Measurements from ENCODE around the gene LCN12. TPM values are rescaled to one million over a fixed set of nuclear protein-coding genes. Genes with fewer than 3 reads are reported as not detected.

The LCN12 gene
- 0.13 TPM for total RNA-seq (2013)
- polyA plus RNA-seq (under 1 TPM in 1 of 3 donors, not detected in 2; 0.29 TPM), polyA minus RNA-seq (0.14 and 0.16 TPM in 2 replicates), total RNA-seq (0 to 0.23 (median 0) reads per million in 11 experiments)

GRCh38 chr9:136951541-136952320, at the start of gene LCN12:
Gene LCN12, plus strand, starts transcription at chr9:136952273. Its CDS starts 55 bp downstream, at chr9:136952328.
- H3K27me3 Mint-ChIP-seq (ENCODE audit: low read depth in 3 of 3): peaks cover 0 to 7% (median 0%) of the 10 kb centered on the region in 3 donors
- no peaks in the 10 kb centered on the region for H4K20me1 ChIP-seq (ENCODE audit: insufficient read depth, low read length)
- no peak within 1 kb of the TSS for H3K9ac ChIP-seq (ENCODE audit: insufficient read depth, low read length, poor library complexity, severe bottlenecking)
- no peak for TF ChIP-seq CTCF (IDR thresholded peaks at IDR 0.05)
- H2AFZ ChIP-seq (ENCODE audit: insufficient read depth, low read depth, low read length, poor library complexity, severe bottlenecking): peak within 1 kb of the TSS; percentile 100
- intact Hi-C loops (cut with micrococcal nuclease): loop anchor here in 1 of 2 donors (5.0 kb wide), 1 partner anchor 104 kb away; the partner anchor contains the start of gene PHPT1
- H3K4me1 Mint-ChIP-seq: peaks cover 9% of the 10 kb centered on the region
- WGBS (ENCODE audit: insufficient coverage): 92% methylated on average over 12 of the region's 14 CpGs
- H3K9me3 ChIP-seq (replicated peaks in 1 of 2; ENCODE audit: control insufficient read depth in 1 of 2, insufficient read depth in 1 of 2, low read length in 2 of 2): no peaks in the 10 kb centered on the region
- no peak within 1 kb of the TSS for H3K4me2 ChIP-seq (replicated peaks; ENCODE audit: extremely low read depth, low read length, poor library complexity, severe bottlenecking)
- peaks cover 0 to 4% (median 2%) of the 10 kb centered on the region in 7 donors for H3K9me3 Mint-ChIP-seq
- no peaks in the 10 kb centered on the region for H3K36me3 ChIP-seq (replicated peaks in 1 of 2; ENCODE audit: control insufficient read depth in 1 of 2, insufficient read depth in 2 of 2, low read length in 2 of 2)
- H3K27ac Mint-ChIP-seq: no peak within 1 kb of the TSS
- H3K4me3 Mint-ChIP-seq: no peak within 1 kb of the TSS
- DNase-seq: no peak
- H3K27ac ChIP-seq (ENCODE audit: low read depth in 1 of 2, low read length in 2 of 2): no peak within 1 kb of the TSS
- no peaks in the 10 kb centered on the region for H3K79me2 ChIP-seq (ENCODE audit: insufficient read depth, low read length)
- no peaks in the 10 kb centered on the region for H3K36me3 Mint-ChIP-seq
- no peak within 1 kb of the TSS for H3K4me3 ChIP-seq (replicated peaks in 1 of 3; ENCODE audit: low read depth in 2 of 3, low read length in 3 of 3)
- peaks cover 13 to 20% of the 10 kb centered on the region in 2 donors for H3K4me1 ChIP-seq (ENCODE audit: control insufficient read depth in 1 of 2, insufficient read depth in 2 of 2, low read length in 2 of 2)
- no peaks in the 10 kb centered on the region for H3K27me3 ChIP-seq (ENCODE audit: control insufficient read depth in 2 of 2, insufficient read depth in 2 of 2, low read length in 2 of 2)

- WGBS (ENCODE audit: insufficient coverage): 97% methylated on average over 8 of the region's 12 CpGs
- peaks cover 2% of the 10 kb centered on the region for H3K4me1 Mint-ChIP-seq
- H3K9me3 ChIP-seq (replicated peaks in 1 of 2; ENCODE audit: control insufficient read depth in 1 of 2, insufficient read depth in 1 of 2, low read length in 2 of 2): no peaks in the 10 kb centered on the region
- H3K4me2 ChIP-seq (replicated peaks; ENCODE audit: extremely low read depth, low read length, poor library complexity, severe bottlenecking): no peak overlapping the region
- H3K79me2 ChIP-seq (ENCODE audit: insufficient read depth, low read length): no peaks in the 10 kb centered on the region
- H3K9me3 Mint-ChIP-seq: peaks cover 0 to under 1% (median 0%) of the 10 kb centered on the region in 7 donors
- H3K4me1 ChIP-seq (ENCODE audit: control insufficient read depth in 1 of 2, insufficient read depth in 2 of 2, low read length in 2 of 2): no peaks in the 10 kb centered on the region
- H3K36me3 ChIP-seq (replicated peaks in 1 of 2; ENCODE audit: control insufficient read depth in 1 of 2, insufficient read depth in 2 of 2, low read length in 2 of 2): peaks cover 50 to 89% of the 10 kb centered on the region in 2 donors
- H3K27me3 ChIP-seq (ENCODE audit: control insufficient read depth in 2 of 2, insufficient read depth in 2 of 2, low read length in 2 of 2): no peaks in the 10 kb centered on the region
- no peak overlapping the region for H3K9ac ChIP-seq (ENCODE audit: insufficient read depth, low read length, poor library complexity, severe bottlenecking)
- peaks cover 52 to 88% of the 10 kb centered on the region in 2 donors for H3K36me3 Mint-ChIP-seq
- no peak for DNase-seq
- no peaks in the 10 kb centered on the region for H3K27me3 Mint-ChIP-seq (ENCODE audit: low read depth in 3 of 3)
- no peaks in the 10 kb centered on the region for H4K20me1 ChIP-seq (ENCODE audit: insufficient read depth, low read length)
- peak overlapping the region in 2 of 7 donors; percentile 30 to 33 for H3K27ac Mint-ChIP-seq
- H3K4me3 Mint-ChIP-seq: no peak overlapping the region
- H2AFZ ChIP-seq (ENCODE audit: insufficient read depth, low read depth, low read length, poor library complexity, severe bottlenecking): no peak overlapping the region
- intact Hi-C loops (cut with micrococcal nuclease): no loop called here
- no peak overlapping the region for H3K27ac ChIP-seq (ENCODE audit: low read depth in 1 of 2, low read length in 2 of 2)
- no peak overlapping the region for H3K4me3 ChIP-seq (replicated peaks in 1 of 3; ENCODE audit: low read depth in 2 of 3, low read length in 3 of 3)
- TF ChIP-seq CTCF (IDR thresholded peaks at IDR 0.05): no peak
Observed at GRCh38 chr9:136903041-136903554, 49.0 kb upstream of the LCN12 start.
